ENCODE measurements around the gene VWA1. TPM values are rescaled to one million over a fixed set of nuclear protein-coding genes. Genes with fewer than 3 reads are reported as not detected.

The VWA1 gene
- 4.2 to 13.3 TPM (median 12.5 TPM) in 5 replicates for total RNA-seq (2022; extraction: Qiagen RNA extraction)

GRCh38 chr1:1435106-1435903 is at the start of gene VWA1:
Gene VWA1, plus strand, starts transcription at chr1:1435690. Its CDS starts 59 bp downstream, at chr1:1435749.

GRCh38 chr1:1399187-1399871 is 36.2 kb upstream of the VWA1 start, which contains the start of gene CCNL2:
Gene CCNL2, minus strand, starts transcription at chr1:1399335. Its CDS starts 29 bp downstream, at chr1:1399306.

GRCh38 chr1:1406821-1407635 is 28.5 kb upstream of the VWA1 start, which contains the start of gene MRPL20:
Gene MRPL20, minus strand, starts transcription at chr1:1407293. Its CDS starts 76 bp downstream, at chr1:1407217.

GRCh38 chr1:1421147-1421906 is 14.2 kb upstream of the VWA1 start, which contains the start of gene ANKRD65:
Gene ANKRD65, minus strand, starts transcription at chr1:1421276. Its CDS starts 271 bp downstream, at chr1:1421005.

GRCh38 chr1:1449099-1449739 is 13.7 kb downstream of the VWA1 start, which contains the start of gene ATAD3C:
Gene ATAD3C, plus strand, starts transcription at chr1:1449689. Its CDS starts 995 bp downstream, at chr1:1450684.

GRCh38 chr1:1471389-1472052 is 36.0 kb downstream of the VWA1 start, which contains the start of gene ATAD3B:
Gene ATAD3B, plus strand, starts transcription at chr1:1471765. Its CDS starts 120 bp downstream, at chr1:1471885.

Other genes starting within 250 kb of the VWA1 start
- gene TNFRSF18, start 229.1 kb upstream of the VWA1 start, total RNA-seq (2022; extraction: Qiagen RNA extraction) = 0.07 TPM in 1 of 5 replicates, not detected in the others
- 0.06 to 0.15 TPM (median 0.10 TPM) in 4 of 5 replicates, not detected in the other for gene TNFRSF4, start 221.5 kb upstream of the VWA1 start, total RNA-seq (2022; extraction: Qiagen RNA extraction)
- 92.5 to 135 TPM (median 132 TPM) in 5 replicates for gene SDF4, start 203.7 kb upstream of the VWA1 start, total RNA-seq (2022; extraction: Qiagen RNA extraction)
- 10.7 to 17.9 TPM (median 16.5 TPM) in 5 replicates for gene B3GALT6, start 203.5 kb upstream of the VWA1 start, total RNA-seq (2022; extraction: Qiagen RNA extraction)
- gene C1QTNF12, start 189.0 kb upstream of the VWA1 start, total RNA-seq (2022; extraction: Qiagen RNA extraction) = 0.70 to 2.4 TPM (median 1.5 TPM) in 5 replicates
- 37.3 to 49.1 TPM (median 46.4 TPM) in 5 replicates for gene UBE2J2, start 161.8 kb upstream of the VWA1 start, total RNA-seq (2022; extraction: Qiagen RNA extraction)
- gene SCNN1D, start 155.3 kb upstream of the VWA1 start, total RNA-seq (2022; extraction: Qiagen RNA extraction) = 0.89 to 1.4 TPM (median 1.1 TPM) in 5 replicates
- 5.8 to 17.5 TPM (median 13.1 TPM) in 5 replicates for gene ACAP3, start 127.8 kb upstream of the VWA1 start, total RNA-seq (2022; extraction: Qiagen RNA extraction)
- gene PUSL1, start 127.1 kb upstream of the VWA1 start, total RNA-seq (2022; extraction: Qiagen RNA extraction) = 12.1 to 23.7 TPM (median 21.1 TPM) in 5 replicates
- 45.7 to 59.9 TPM (median 58.4 TPM) in 5 replicates for gene INTS11, start 111.0 kb upstream of the VWA1 start, total RNA-seq (2022; extraction: Qiagen RNA extraction)
- gene CPTP, start 110.9 kb upstream of the VWA1 start, total RNA-seq (2022; extraction: Qiagen RNA extraction) = 16.0 to 25.5 TPM (median 24.1 TPM) in 5 replicates
- gene TAS1R3, start 104.4 kb upstream of the VWA1 start, total RNA-seq (2022; extraction: Qiagen RNA extraction) = 0.12 to 0.21 TPM (median 0.17 TPM) in 5 replicates
- gene DVL1, start 86.3 kb upstream of the VWA1 start, total RNA-seq (2022; extraction: Qiagen RNA extraction) = 35.7 to 69.6 TPM (median 67.1 TPM) in 5 replicates
- 0.07 to 0.29 TPM (median 0.12 TPM) in 4 of 5 replicates, not detected in the other for gene MXRA8, start 77.1 kb upstream of the VWA1 start, total RNA-seq (2022; extraction: Qiagen RNA extraction)
- gene AURKAIP1, start 60.5 kb upstream of the VWA1 start, total RNA-seq (2022; extraction: Qiagen RNA extraction) = 116 to 165 TPM (median 153 TPM) in 5 replicates
- 29.8 to 55.4 TPM (median 47.5 TPM) in 5 replicates for gene CCNL2, start 36.4 kb upstream of the VWA1 start, total RNA-seq (2022; extraction: Qiagen RNA extraction)
- 122 to 160 TPM (median 123 TPM) in 5 replicates for gene MRPL20, start 28.4 kb upstream of the VWA1 start, total RNA-seq (2022; extraction: Qiagen RNA extraction)
- gene ANKRD65, start 14.4 kb upstream of the VWA1 start, total RNA-seq (2022; extraction: Qiagen RNA extraction) = 0.05 TPM in 1 of 5 replicates, not detected in the others
- not detected in 5 replicates for gene ATAD3C, start 14.0 kb downstream of the VWA1 start, total RNA-seq (2022; extraction: Qiagen RNA extraction)
- 1.7 to 3.2 TPM (median 2.8 TPM) in 5 replicates for gene ATAD3B, start 36.1 kb downstream of the VWA1 start, total RNA-seq (2022; extraction: Qiagen RNA extraction)
- gene ATAD3A, start 76.5 kb downstream of the VWA1 start, total RNA-seq (2022; extraction: Qiagen RNA extraction) = 25.4 to 40.1 TPM (median 36.8 TPM) in 5 replicates
- gene TMEM240, start 104.9 kb downstream of the VWA1 start, total RNA-seq (2022; extraction: Qiagen RNA extraction) = 0.20 to 0.52 TPM (median 0.37 TPM) in 5 replicates
- 89.6 to 116 TPM (median 106 TPM) in 5 replicates for gene SSU72, start 139.2 kb downstream of the VWA1 start, total RNA-seq (2022; extraction: Qiagen RNA extraction)
- 4.8 to 10.5 TPM (median 8.4 TPM) in 5 replicates for gene FNDC10, start 164.4 kb downstream of the VWA1 start, total RNA-seq (2022; extraction: Qiagen RNA extraction)
- gene MIB2, start 179.8 kb downstream of the VWA1 start, total RNA-seq (2022; extraction: Qiagen RNA extraction) = 7.5 to 18.7 TPM (median 16.1 TPM) in 5 replicates
- 0.46 to 0.79 TPM (median 0.61 TPM) in 4 of 5 replicates, not detected in the other for gene MMP23B, start 196.5 kb downstream of the VWA1 start, total RNA-seq (2022; extraction: Qiagen RNA extraction)
- gene CDK11B, start 223.3 kb downstream of the VWA1 start, total RNA-seq (2022; extraction: Qiagen RNA extraction) = 21.9 to 26.1 TPM (median 25.6 TPM) in 5 replicates